PFSK-1 (cell line): ENCODE results near the gene FGF9.

Experiments
- POLR2AphosphoS5 ChIP-seq: IDR thresholded peaks from 2 replicates; pipeline ENCODE4 v1.6.1; 2012; ENCODE audit warnings: low read depth, mild to moderate bottlenecking, control low read depth, low read length, moderate library complexity
- SIN3A ChIP-seq: IDR thresholded peaks from 2 replicates; pipeline ENCODE4 v1.6.1; 2012; ENCODE audit warnings: mild to moderate bottlenecking, low read length, moderate library complexity, borderline replicate concordance; ENCODE audit not compliant: insufficient read depth
- TAF1 ChIP-seq: IDR thresholded peaks from 2 replicates; pipeline ENCODE4 v1.6.1; 2012; ENCODE audit warnings: low read length, control low read depth, borderline replicate concordance; ENCODE audit not compliant: insufficient read depth

- no peak for TF ChIP-seq POLR2AphosphoS5
- TF ChIP-seq TAF1: no peak
- TF ChIP-seq SIN3A: no peak
These were observed 7.7 kb upstream of the FGF9 start for GRCh38 chr13:21663197-21663596.
